NK-92 treated with Interleukin-12 subunit alpha and Interleukin-12 subunit beta, amount 100 ng/mL, for 24 hours (cell line): Measurements from ENCODE around the gene C2orf74.
"Not testable (repeated sequence)": the region's sequence is repeated elsewhere in the genome, so short reads cannot be mapped to it uniquely, and the experiment has no call there.

Experiments used
- DNase-seq: peaks from one replicate; lab custom pipeline; 2025; lab: John Stamatoyannopoulos, UW

Gene C2orf74

GRCh38 chr2:61173116-61173515 lies 11.1 kb downstream of the C2orf74 start:
- DNase-seq: no peak

GRCh38 chr2:61175036-61175435 lies 13.0 kb downstream of the C2orf74 start:
- no peak for DNase-seq

GRCh38 chr2:61176755-61177726 lies 15.1 kb downstream of the C2orf74 start:
- DNase-seq: peak; percentile 81

- DNase-seq: no peak
These were observed 15.9 kb downstream of the C2orf74 start for GRCh38 chr2:61177727-61178549.

- no peak for DNase-seq
These were observed 16.9 kb downstream of the C2orf74 start for GRCh38 chr2:61178603-61179545.

- DNase-seq: no peak
These were observed 18.0 kb downstream of the C2orf74 start for GRCh38 chr2:61179701-61180639.

GRCh38 chr2:61180686-61181085 lies 18.7 kb downstream of the C2orf74 start:
- DNase-seq: no peak

GRCh38 chr2:61181382-61182058 lies 19.5 kb downstream of the C2orf74 start:
- DNase-seq: no peak

GRCh38 chr2:61182059-61182383 lies 20.0 kb downstream of the C2orf74 start:
- DNase-seq: no peak

GRCh38 chr2:61183795-61184194 lies 21.8 kb downstream of the C2orf74 start:
- DNase-seq: no peak

- DNase-seq: no peak
These were observed 22.3 kb downstream of the C2orf74 start for GRCh38 chr2:61184263-61184662.

GRCh38 chr2:61185231-61185728 lies 23.3 kb downstream of the C2orf74 start:
- DNase-seq: no peak

GRCh38 chr2:61187085-61187484 lies 25.1 kb downstream of the C2orf74 start:
- no peak for DNase-seq

GRCh38 chr2:61193670-61194561 lies 31.9 kb downstream of the C2orf74 start:
- DNase-seq: no peak

- not testable (repeated sequence) for DNase-seq
These were observed 32.7 kb downstream of the C2orf74 start for GRCh38 chr2:61194646-61195045.

- DNase-seq: no peak
These were observed 34.7 kb downstream of the C2orf74 start for GRCh38 chr2:61196671-61197070.

- no peak for DNase-seq
These were observed 43.1 kb downstream of the C2orf74 start for GRCh38 chr2:61205132-61205531.

- no peak for DNase-seq
These were observed 48.5 kb downstream of the C2orf74 start for GRCh38 chr2:61210332-61210981.
